Neural progenitor cell (in vitro differentiated cells): Measurements from ENCODE around the gene PGAP3. TPM values are rescaled to one million over a fixed set of nuclear protein-coding genes. Genes with fewer than 3 reads are reported as not detected.

Source experiments
- DNase-seq: peaks from one replicate; pipeline ENCODE4 v3.0.0-alpha.2; 2016; ENCODE audit warnings: low spot score
- H2AFZ ChIP-seq: fragments of 200-600 bp; sonication (generic); replicated peaks from 2 replicates; pipeline ENCODE4 v1.6.1; 2016; ENCODE audit warnings: antibody characterized with exemption
- H3F3A ChIP-seq: fragments of 200-600 bp; sonication (generic); 2 replicates; pipeline ENCODE4 v1.6.1; 2016; ENCODE audit warnings: antibody characterized with exemption, low read depth
- H3K27ac ChIP-seq: fragments of 200-600 bp; sonication (generic); 2 replicates; pipeline ENCODE4 v1.5.1; 2016; ENCODE audit warnings: mild to moderate bottlenecking
- H3K27me3 ChIP-seq: fragments of 200-600 bp; sonication (generic); 2 replicates; pipeline ENCODE4 v1.6.1; 2016; ENCODE audit warnings: mild to moderate bottlenecking, moderate library complexity
- H3K36me3 ChIP-seq: fragments of 200-600 bp; sonication (generic); 2 replicates; pipeline ENCODE4 v1.5.1; 2016
- H3K4me1 ChIP-seq: fragments of 200-600 bp; sonication (generic); 2 replicates; pipeline ENCODE4 v1.6.1; 2016; ENCODE audit warnings: mixed run types
- H3K4me2 ChIP-seq: fragments of 200-600 bp; sonication (generic); 2 replicates; pipeline ENCODE4 v1.6.1; 2016
- H3K4me3 ChIP-seq: fragments of 200-600 bp; sonication (generic); 2 replicates; pipeline ENCODE4 v1.5.1; 2016
- H3K79me2 ChIP-seq: fragments of 200-600 bp; sonication (generic); 2 replicates; pipeline ENCODE4 v1.6.1; 2016; ENCODE audit warnings: low read depth
- H3K9ac ChIP-seq: fragments of 200-600 bp; sonication (generic); 2 replicates; pipeline ENCODE4 v1.6.1; 2016
- H3K9me3 ChIP-seq: fragments of 200-600 bp; sonication (generic); 2 replicates; pipeline ENCODE4 v1.5.1; 2016; ENCODE audit warnings: low read depth
- H4K20me1 ChIP-seq: fragments of 200-600 bp; sonication (generic); 2 replicates; pipeline ENCODE4 v1.6.1; 2016; ENCODE audit warnings: low read depth
- H3K27ac Mint-ChIP-seq: 3 replicates; pipeline ENCODE4 v1.8.0; 2021; ENCODE audit warnings: mixed read lengths
- H3K27me3 Mint-ChIP-seq: 2 replicates; pipeline ENCODE4 v1.8.0; 2022; ENCODE audit warnings: low read depth, mild to moderate bottlenecking, inconsistent platforms, moderate library complexity, mixed read lengths; ENCODE audit not compliant: insufficient read depth
- H3K36me3 Mint-ChIP-seq: 3 replicates; pipeline ENCODE4 v1.8.0; 2021; ENCODE audit warnings: mixed read lengths
- H3K4me1 Mint-ChIP-seq: 3 replicates; pipeline ENCODE4 v1.8.0; 2021; ENCODE audit warnings: mixed read lengths
- H3K4me3 Mint-ChIP-seq: 3 replicates; pipeline ENCODE4 v1.8.0; 2021; ENCODE audit warnings: mild to moderate bottlenecking, moderate library complexity, mixed read lengths
- H3K9me3 Mint-ChIP-seq: 3 replicates; pipeline ENCODE4 v1.8.0; 2020; ENCODE audit warnings: mixed read lengths
- CTCF ChIP-seq: fragments of 200-600 bp; sonication (generic); IDR thresholded peaks from 2 replicates; pipeline ENCODE4 v1.5.1; 2017; ENCODE audit warnings: antibody characterized with exemption, mild to moderate bottlenecking
- EZH2 ChIP-seq: fragments of 200-600 bp; sonication (generic); IDR thresholded peaks from 2 replicates; pipeline ENCODE4 v1.6.1; 2017; ENCODE audit warnings: antibody characterized with exemption, mild to moderate bottlenecking, moderate library complexity
- EZH2phosphoT487 ChIP-seq: fragments of 200-600 bp; sonication (generic); IDR thresholded peaks from 2 replicates; pipeline ENCODE4 v1.6.1; 2017; ENCODE audit warnings: antibody characterized with exemption
- total RNA-seq: library from RNA; depleted of rRNA; stranded (reverse); fragments of >200 nt; gene quantifications from 2 replicates; pipeline ENCODE4 v1.2.3, GENCODE V29; 2015; ENCODE audit warnings: low replicate concordance

PGAP3 gene
- total RNA-seq, 1 donor from 2014 or later, result 6.6 TPM

- peak; percentile 49 for DNase-seq
- Mint-ChIP-seq H3K4me3 (peak overlapping the region; percentile 4), H3K9me3 (no peaks in the 10 kb centered on the region), H3K27ac (no peak overlapping the region), H3K36me3 (peaks cover 3% of the 10 kb centered on the region), H3K4me1 (peaks cover 22% of the 10 kb centered on the region), H3K27me3 (peaks cover 5% of the 10 kb centered on the region)
- Histone ChIP-seq H3K27ac (peak overlapping the region; percentile 38), H3K4me1 (peaks cover 43% of the 10 kb centered on the region), H2AFZ (no peak overlapping the region), H3F3A (peaks cover 24% of the 10 kb centered on the region), H3K36me3 (no peaks in the 10 kb centered on the region), H3K9ac (no peak overlapping the region), H3K27me3 (no peaks in the 10 kb centered on the region), H3K79me2 (peaks cover 66% of the 10 kb centered on the region), H3K4me2 (peak overlapping the region; percentile 43), H3K4me3 (no peak overlapping the region), H4K20me1 (peaks cover 66% of the 10 kb centered on the region), H3K9me3 (no peaks in the 10 kb centered on the region)
- TF ChIP-seq EZH2 (no peak), CTCF (peak; percentile 7)
Measured at GRCh38 chr17:39704821-39705551, 17.1 kb upstream of the PGAP3 start.

GRCh38 chr17:39703913-39704312 is 16.1 kb upstream of the PGAP3 start:
- Mint-ChIP-seq H3K36me3 (peaks cover 5% of the 10 kb centered on the region), H3K4me3 (no peak overlapping the region), H3K4me1 (peaks cover 31% of the 10 kb centered on the region), H3K27ac (no peak overlapping the region), H3K9me3 (no peaks in the 10 kb centered on the region), H3K27me3 (peaks cover 8% of the 10 kb centered on the region)
- TF ChIP-seq CTCF (no peak), EZH2phosphoT487 (no peak), EZH2 (no peak)
- Histone ChIP-seq H3K9me3 (no peaks in the 10 kb centered on the region), H3K79me2 (peaks cover 77% of the 10 kb centered on the region), H3K4me1 (peaks cover 50% of the 10 kb centered on the region), H3K9ac (no peak overlapping the region), H2AFZ (no peak overlapping the region), H3F3A (peaks cover 31% of the 10 kb centered on the region), H3K27ac (no peak overlapping the region), H3K4me3 (no peak overlapping the region), H3K4me2 (no peak overlapping the region), H4K20me1 (peaks cover 66% of the 10 kb centered on the region), H3K27me3 (no peaks in the 10 kb centered on the region), H3K36me3 (no peaks in the 10 kb centered on the region)
- no peak for DNase-seq

GRCh38 chr17:39702901-39703893 is 15.3 kb upstream of the PGAP3 start:
- Histone ChIP-seq H2AFZ (no peak overlapping the region), H3K4me1 (peaks cover 53% of the 10 kb centered on the region), H3K27ac (peak overlapping the region; percentile 53), H3F3A (peaks cover 31% of the 10 kb centered on the region), H3K4me2 (peak overlapping the region; percentile 88), H3K79me2 (peaks cover 79% of the 10 kb centered on the region), H3K9ac (no peak overlapping the region), H3K36me3 (no peaks in the 10 kb centered on the region), H3K9me3 (no peaks in the 10 kb centered on the region), H3K27me3 (no peaks in the 10 kb centered on the region), H4K20me1 (peaks cover 66% of the 10 kb centered on the region), H3K4me3 (peak overlapping the region; percentile 27)
- peak; percentile 21 for DNase-seq
- Mint-ChIP-seq H3K27me3 (peaks cover 8% of the 10 kb centered on the region), H3K36me3 (peaks cover 5% of the 10 kb centered on the region), H3K9me3 (no peaks in the 10 kb centered on the region), H3K4me3 (no peak overlapping the region), H3K27ac (no peak overlapping the region), H3K4me1 (peaks cover 33% of the 10 kb centered on the region)
- TF ChIP-seq EZH2phosphoT487, result no peak
- no peak for TF ChIP-seq EZH2
- no peak for TF ChIP-seq CTCF
